ENCODE results near the gene GRIK4.

GRIK4 gene

GRCh38 chr11:120525261-120526171 lies 14.0 kb downstream of the GRIK4 start:
- DNase-seq (ENCODE audit: low read depth): no peak

GRCh38 chr11:120526241-120526640 lies 14.7 kb downstream of the GRIK4 start:
- DNase-seq (ENCODE audit: low read depth): no peak

GRCh38 chr11:120527111-120527761 lies 15.7 kb downstream of the GRIK4 start:
- DNase-seq (ENCODE audit: low read depth): no peak

- DNase-seq (ENCODE audit: low read depth): no peak
Observed at GRCh38 chr11:120528749-120529148, 17.2 kb downstream of the GRIK4 start.

- DNase-seq (ENCODE audit: low read depth): no peak
Observed at GRCh38 chr11:120529214-120529613, 17.7 kb downstream of the GRIK4 start.

GRCh38 chr11:120529911-120530310 lies 18.4 kb downstream of the GRIK4 start:
- no peak for DNase-seq (ENCODE audit: low read depth)

- no peak for DNase-seq (ENCODE audit: low read depth)
Observed at GRCh38 chr11:120532082-120532831, 20.7 kb downstream of the GRIK4 start.

GRCh38 chr11:120532832-120533196 lies 21.3 kb downstream of the GRIK4 start:
- no peak for DNase-seq (ENCODE audit: low read depth)

GRCh38 chr11:120536091-120536796 lies 24.7 kb downstream of the GRIK4 start:
- DNase-seq (ENCODE audit: low read depth): no peak

GRCh38 chr11:120536797-120537169 lies 25.2 kb downstream of the GRIK4 start:
- DNase-seq (ENCODE audit: low read depth): no peak

GRCh38 chr11:120537996-120538395 lies 26.4 kb downstream of the GRIK4 start:
- DNase-seq (ENCODE audit: low read depth): no peak

GRCh38 chr11:120538707-120539106 lies 27.2 kb downstream of the GRIK4 start:
- DNase-seq (ENCODE audit: low read depth): no peak

GRCh38 chr11:120539667-120540369 lies 28.3 kb downstream of the GRIK4 start:
- no peak for DNase-seq (ENCODE audit: low read depth)

- no peak for DNase-seq (ENCODE audit: low read depth)
Observed at GRCh38 chr11:120540744-120541465, 29.4 kb downstream of the GRIK4 start.

GRCh38 chr11:120543521-120544215 lies 32.1 kb downstream of the GRIK4 start:
- no peak for DNase-seq (ENCODE audit: low read depth)

- no peak for DNase-seq (ENCODE audit: low read depth)
Observed at GRCh38 chr11:120545813-120546212, 34.3 kb downstream of the GRIK4 start.

GRCh38 chr11:120546312-120547205 lies 35.0 kb downstream of the GRIK4 start:
- no peak for DNase-seq (ENCODE audit: low read depth)

- no peak for DNase-seq (ENCODE audit: low read depth)
Observed at GRCh38 chr11:120547316-120547715, 35.8 kb downstream of the GRIK4 start.

Measured in activated T-cell treated with anti-CD3 and anti-CD28 coated beads for 48 hours (primary cell).